GM19395 (cell line): Measurements from ENCODE around the gene KIAA1586.

Experiments
- ATAC-seq: cut with Tn5 transposase; IDR thresholded peaks from one replicate; pipeline ENCODE4 v1.9.1; 2021; ENCODE audit warnings: mild to moderate bottlenecking, moderate library complexity; ENCODE audit not compliant: unreplicated experiment

Gene KIAA1586

GRCh38 chr6:57102976-57103375 lies 56.5 kb downstream of the KIAA1586 start:
- no peak for ATAC-seq

- ATAC-seq, result no peak
Measured at GRCh38 chr6:57104336-57104735, 57.8 kb downstream of the KIAA1586 start.
